Muscle layer of colon (tissue), 2 donors: Measurements from ENCODE around the gene ARPC4.

Source experiments
- H3K27ac ChIP-seq: one replicate; pipeline ENCODE4 v1.7.0; 2013; ENCODE audit warnings: low read depth, mild to moderate bottlenecking, low read length, moderate library complexity
- H3K27me3 ChIP-seq, 2 donors: one replicate each; pipeline ENCODE4 v1.7.0; 2013; ENCODE audit warnings: low read length in 2 of 2, mild to moderate bottlenecking in 2 of 2; ENCODE audit not compliant: insufficient read depth in 2 of 2, control insufficient read depth in 1 of 2
- H3K36me3 ChIP-seq: one replicate; pipeline ENCODE4 v1.7.0; 2013; ENCODE audit warnings: mild to moderate bottlenecking, low read length; ENCODE audit not compliant: insufficient read depth
- H3K4me1 ChIP-seq: one replicate; pipeline ENCODE4 v1.7.0; 2013; ENCODE audit warnings: mild to moderate bottlenecking, low read length; ENCODE audit not compliant: insufficient read depth
- H3K4me3 ChIP-seq, 2 donors: one replicate each; pipeline ENCODE4 v1.7.0; 2013; ENCODE audit warnings: low read length in 2 of 2, low read depth in 1 of 2, mild to moderate bottlenecking in 1 of 2, moderate library complexity in 1 of 2
- H3K9ac ChIP-seq: one replicate; pipeline ENCODE4 v1.7.0; 2013; ENCODE audit warnings: low read length
- H3K9me3 ChIP-seq: one replicate; pipeline ENCODE4 v1.7.0; 2013; ENCODE audit warnings: mild to moderate bottlenecking, low read length
- donor health status: abdominal sarcoma.
- donor health status: Adenocarcinoma of cecum.

The ARPC4 gene

GRCh38 chr3:9776896-9777693, 15.8 kb upstream of the ARPC4 start:
- Histone ChIP-seq H3K36me3 (peaks cover 22% of the 10 kb centered on the region), H3K4me1 (peaks cover 9% of the 10 kb centered on the region), H3K4me3 (no peak overlapping the region), H3K27me3 (no peaks in the 10 kb centered on the region), H3K9me3 (no peaks in the 10 kb centered on the region), H3K9ac (no peak overlapping the region), H3K27ac (no peak overlapping the region)

- Histone ChIP-seq H3K9ac (no peak overlapping the region), H3K27me3 (no peaks in the 10 kb centered on the region), H3K9me3 (no peaks in the 10 kb centered on the region), H3K4me1 (peaks cover 9% of the 10 kb centered on the region), H3K4me3 (no peak overlapping the region), H3K36me3 (peaks cover 28% of the 10 kb centered on the region), H3K27ac (no peak overlapping the region)
Measured at GRCh38 chr3:9777694-9778021, 15.2 kb upstream of the ARPC4 start.

DNA sequence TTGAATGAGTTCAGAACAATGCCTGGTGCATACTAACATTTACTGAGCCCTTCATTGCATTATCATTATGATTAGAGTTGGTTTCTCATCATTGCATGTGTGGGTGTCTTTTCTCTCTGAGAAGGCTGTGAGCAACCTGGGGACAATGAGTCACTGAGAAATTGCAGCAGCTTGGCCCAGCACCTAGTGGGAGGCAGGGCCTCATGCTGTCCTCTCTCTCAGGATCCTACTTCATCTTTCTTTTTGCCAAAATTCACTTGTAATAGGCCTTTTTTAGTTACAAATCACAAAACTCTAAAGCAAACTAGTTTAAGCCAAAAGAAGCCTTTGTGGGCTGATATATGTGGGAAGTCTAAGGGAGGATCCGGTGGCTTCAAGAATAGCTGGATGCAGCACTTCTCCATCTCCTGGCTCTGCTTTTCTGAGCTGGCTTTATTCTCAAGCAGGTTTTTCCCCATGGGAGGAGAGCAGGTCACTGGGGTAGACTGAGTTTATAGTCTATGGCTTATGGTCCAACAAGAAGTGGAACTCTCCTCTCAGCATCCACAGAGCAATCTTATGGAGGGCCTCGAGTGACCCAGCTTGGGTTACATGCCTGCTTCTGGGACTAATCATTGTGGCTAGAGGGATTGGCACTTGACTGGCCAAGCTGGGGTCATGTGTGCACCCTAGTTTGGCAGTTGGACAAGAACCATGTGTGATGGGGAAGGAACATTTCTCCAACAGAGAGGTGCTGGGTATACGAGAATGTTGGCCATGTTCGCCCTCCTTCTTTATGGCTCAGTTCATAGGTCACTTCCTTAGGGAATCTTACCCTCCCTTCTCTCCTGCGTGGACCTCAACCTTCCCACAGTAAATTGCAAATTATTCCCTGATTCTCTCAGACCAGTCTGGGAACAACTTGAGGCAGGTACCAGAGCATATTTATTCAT, 14.5 kb upstream of the ARPC4 start:
- Histone ChIP-seq H3K9me3 (no peaks in the 10 kb centered on the region), H3K4me3 (no peak overlapping the region), H3K9ac (no peak overlapping the region), H3K4me1 (peaks cover 9% of the 10 kb centered on the region), H3K27me3 (no peaks in the 10 kb centered on the region), H3K27ac (no peak overlapping the region), H3K36me3 (peaks cover 30% of the 10 kb centered on the region)

DNA sequence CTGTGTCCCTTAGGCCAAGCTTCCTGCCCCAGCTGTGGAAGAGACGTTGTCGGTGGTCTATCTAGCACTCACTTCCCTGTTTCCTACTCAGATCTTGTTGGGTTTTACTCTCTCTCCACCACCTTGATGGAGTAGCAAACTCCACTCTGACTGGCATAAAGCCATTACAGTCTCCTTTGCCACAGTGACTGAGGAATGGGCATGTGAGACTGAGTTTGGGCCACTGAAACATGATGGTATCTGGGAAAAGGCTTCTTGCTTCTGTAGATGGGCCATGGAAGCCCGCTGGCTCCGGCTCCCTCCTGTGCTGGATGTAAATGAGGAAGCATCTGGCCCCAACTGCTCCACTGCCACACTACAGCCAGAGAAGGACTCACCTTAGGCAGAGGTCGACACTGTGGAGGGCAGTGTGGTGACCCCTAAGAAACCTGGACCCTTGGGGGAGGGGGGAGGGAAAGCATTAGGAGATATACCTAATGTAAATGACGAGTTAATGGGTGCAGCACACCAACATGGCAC, 13.7 kb upstream of the ARPC4 start:
- Histone ChIP-seq H3K27ac (no peak overlapping the region), H3K36me3 (peaks cover 37% of the 10 kb centered on the region), H3K4me1 (peaks cover 9% of the 10 kb centered on the region), H3K27me3 (no peaks in the 10 kb centered on the region), H3K4me3 (no peak overlapping the region), H3K9me3 (no peaks in the 10 kb centered on the region), H3K9ac (no peak overlapping the region)

DNA sequence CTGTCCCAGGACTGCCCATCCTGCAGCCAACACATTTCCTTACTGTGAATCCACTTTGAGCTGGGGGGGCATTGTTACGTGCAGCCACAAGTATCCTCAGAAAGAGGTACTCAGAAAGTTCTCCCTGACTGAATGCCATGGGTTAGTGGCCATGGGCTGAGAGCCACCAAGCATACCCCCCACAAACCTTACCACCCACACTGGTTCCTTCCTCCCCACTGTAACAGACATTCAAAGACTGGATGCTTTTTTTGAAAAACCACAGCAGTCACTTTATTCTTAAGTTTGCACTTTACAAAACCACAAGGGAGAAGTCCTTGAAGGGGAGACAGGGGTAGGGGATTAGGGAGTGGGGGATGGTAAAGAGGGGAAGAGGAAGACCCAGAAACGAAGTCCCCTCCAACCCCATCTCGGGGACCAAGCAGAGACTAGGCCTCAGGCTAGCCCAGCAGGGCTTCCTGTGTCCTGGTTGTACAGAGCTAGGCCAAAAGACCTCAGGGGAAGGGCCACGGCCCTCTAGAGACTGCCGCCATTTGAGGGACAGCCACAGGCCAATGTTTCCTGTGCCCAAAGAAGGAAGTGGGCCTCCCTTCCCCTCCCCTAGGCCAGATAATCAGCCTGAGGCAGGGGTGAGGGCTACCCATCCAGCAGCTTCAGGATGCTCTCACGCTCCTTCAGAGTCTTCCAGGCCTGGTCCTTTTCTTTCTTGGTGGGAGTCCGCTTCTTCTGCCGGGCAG, 13.0 kb upstream of the ARPC4 start:
- no peak overlapping the region for H3K9ac ChIP-seq
- no peaks in the 10 kb centered on the region for H3K27me3 ChIP-seq
- peaks cover 38% of the 10 kb centered on the region for H3K36me3 ChIP-seq
- no peaks in the 10 kb centered on the region for H3K9me3 ChIP-seq
- H3K4me1 ChIP-seq = peaks cover 9% of the 10 kb centered on the region
- H3K4me3 ChIP-seq = no peak overlapping the region
- no peak overlapping the region for H3K27ac ChIP-seq

DNA sequence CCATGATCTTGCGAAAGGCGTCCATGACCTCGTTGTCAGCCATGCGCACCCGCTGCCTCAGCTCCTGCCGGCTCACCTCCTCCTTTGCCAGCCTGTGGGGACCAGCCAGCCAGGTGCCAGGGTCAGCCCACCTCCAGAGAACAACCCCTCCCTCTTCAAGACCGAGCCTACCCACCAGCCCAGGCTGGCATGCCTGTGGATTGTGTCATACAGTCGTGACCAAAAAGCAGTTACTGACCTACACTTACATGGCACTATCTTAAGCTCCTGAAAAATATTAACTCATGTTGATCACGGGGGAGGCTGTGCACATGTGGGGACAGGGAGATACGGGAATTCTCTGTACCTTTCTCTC, 12.4 kb upstream of the ARPC4 start:
- Histone ChIP-seq H3K9ac (no peak overlapping the region), H3K36me3 (peaks cover 44% of the 10 kb centered on the region), H3K4me3 (no peak overlapping the region), H3K4me1 (peaks cover 9% of the 10 kb centered on the region), H3K9me3 (no peaks in the 10 kb centered on the region), H3K27me3 (no peaks in the 10 kb centered on the region), H3K27ac (no peak overlapping the region)

GRCh38 chr3:9780910-9781309, 12.0 kb upstream of the ARPC4 start:
- H3K4me1 ChIP-seq = peaks cover 9% of the 10 kb centered on the region
- no peak overlapping the region for H3K4me3 ChIP-seq
- peaks cover 47% of the 10 kb centered on the region for H3K36me3 ChIP-seq
- no peak overlapping the region for H3K9ac ChIP-seq
- no peaks in the 10 kb centered on the region for H3K9me3 ChIP-seq
- no peaks in the 10 kb centered on the region for H3K27me3 ChIP-seq
- no peak overlapping the region for H3K27ac ChIP-seq

DNA sequence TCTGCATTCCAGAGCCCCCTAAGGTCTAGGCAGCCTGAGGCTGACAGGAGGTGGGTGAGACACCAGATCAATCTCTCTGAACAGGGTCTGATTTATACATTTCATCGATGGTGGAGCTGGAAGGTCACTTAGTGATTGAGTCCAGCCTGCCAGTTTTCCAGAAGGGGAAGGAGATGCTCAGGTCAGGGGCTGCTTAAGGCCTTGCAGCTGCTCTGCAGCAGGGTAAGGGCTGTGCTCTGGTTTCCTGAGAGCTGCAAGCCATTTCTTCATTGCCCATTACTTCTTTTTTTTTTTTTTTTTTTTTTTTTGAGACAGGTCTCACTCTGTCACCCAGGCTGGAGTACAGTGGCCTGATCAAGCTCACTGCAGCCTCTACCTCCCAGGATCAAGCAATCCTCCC, 11.3 kb upstream of the ARPC4 start:
- H3K4me3 ChIP-seq = no peak overlapping the region
- H3K9ac ChIP-seq = no peak overlapping the region
- H3K9me3 ChIP-seq = no peaks in the 10 kb centered on the region
- no peak overlapping the region for H3K27ac ChIP-seq
- H3K36me3 ChIP-seq = peaks cover 53% of the 10 kb centered on the region
- peaks cover 9% of the 10 kb centered on the region for H3K4me1 ChIP-seq
- H3K27me3 ChIP-seq = no peaks in the 10 kb centered on the region

- H3K4me1 ChIP-seq = peaks cover 9% of the 10 kb centered on the region
- H3K27me3 ChIP-seq = no peaks in the 10 kb centered on the region
- H3K27ac ChIP-seq = no peak overlapping the region
- no peak overlapping the region for H3K4me3 ChIP-seq
- H3K36me3 ChIP-seq = peaks cover 58% of the 10 kb centered on the region
- H3K9ac ChIP-seq = no peak overlapping the region
- no peaks in the 10 kb centered on the region for H3K9me3 ChIP-seq
Measured at GRCh38 chr3:9781978-9782603, 10.8 kb upstream of the ARPC4 start.

DNA sequence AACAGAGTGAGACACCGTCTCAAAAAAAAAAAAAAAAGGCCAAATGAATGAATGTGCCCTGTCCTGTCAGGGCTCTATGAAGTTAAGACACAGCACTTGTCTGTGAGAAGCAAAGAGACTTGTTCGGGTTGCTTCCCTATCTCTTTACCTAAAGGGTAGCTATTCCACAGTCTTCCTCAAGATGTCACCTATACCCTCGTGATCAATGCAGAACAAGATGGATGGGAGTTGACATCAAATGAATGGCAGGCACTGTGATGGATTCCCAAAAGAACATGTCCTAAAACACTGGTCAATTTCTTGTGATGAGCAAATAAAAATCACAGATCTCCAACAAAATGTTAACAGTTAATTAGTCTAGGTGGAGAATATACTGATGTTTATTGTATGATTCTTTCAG, 10.1 kb upstream of the ARPC4 start:
- Histone ChIP-seq H3K27ac (no peak overlapping the region), H3K36me3 (peaks cover 65% of the 10 kb centered on the region), H3K4me3 (no peak overlapping the region), H3K9me3 (no peaks in the 10 kb centered on the region), H3K4me1 (peaks cover 9% of the 10 kb centered on the region), H3K27me3 (no peaks in the 10 kb centered on the region), H3K9ac (no peak overlapping the region)

DNA sequence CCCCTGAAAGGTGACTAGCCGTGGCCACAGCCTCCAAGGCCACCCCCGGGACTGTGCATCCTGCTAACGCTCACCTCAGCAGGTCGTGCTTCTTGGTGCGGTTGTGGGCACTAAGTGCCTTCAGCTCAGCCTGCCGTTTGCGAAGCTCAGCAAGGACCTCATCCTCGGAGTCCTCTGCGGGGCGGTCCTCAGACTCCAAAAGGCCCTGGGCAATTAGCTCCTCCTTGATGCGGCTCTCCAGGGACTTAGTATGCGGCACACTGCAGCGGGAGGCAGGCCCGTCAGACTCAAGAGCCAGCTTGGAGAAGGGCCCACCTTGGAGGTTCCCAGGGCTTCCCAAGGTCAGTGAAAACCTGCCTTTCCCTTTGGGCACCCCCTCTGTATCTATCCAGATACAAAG, 8.9 kb upstream of the ARPC4 start:
- Histone ChIP-seq H3K9me3 (no peaks in the 10 kb centered on the region), H3K4me1 (peaks cover 3% of the 10 kb centered on the region), H3K27ac (no peak overlapping the region), H3K4me3 (no peak overlapping the region), H3K9ac (no peak overlapping the region), H3K27me3 (no peaks in the 10 kb centered on the region), H3K36me3 (peaks cover 66% of the 10 kb centered on the region)
